Psoas muscle (tissue), 8 donors: ENCODE results near the gene NFE2L3. TPM values are rescaled to one million over a fixed set of nuclear protein-coding genes. Genes with fewer than 3 reads are reported as not detected.
A peak's percentile ranks its signal among the peaks of the same experiment; 100 is the strongest.

Experiments
- ATAC-seq, 4 donors: fragments of 200-7000 bp; cut with Tn5 transposase; one replicate each; pipeline ENCODE4 v1.9.1; 2020; ENCODE audit warnings: moderate library complexity in 3 of 4, mild to moderate bottlenecking in 2 of 4
- DNase-seq, 2 donors: peaks; one replicate each; pipeline ENCODE4 v3.0.0-alpha.2; 2020
- H3K27ac ChIP-seq: fragments of 200-600 bp; one replicate; pipeline ENCODE4 v1.8.0; 2022
- H3K27me3 ChIP-seq, 3 donors: fragments of 200-600 bp in 1 of 3; one replicate each; pipeline versions ENCODE4 v1.6.1 to v1.8.0; 2013 to 2022; ENCODE audit warnings: low read length in 2 of 3, mild to moderate bottlenecking in 2 of 3, moderate library complexity in 1 of 3; ENCODE audit not compliant: insufficient read depth in 3 of 3
- H3K36me3 ChIP-seq, 2 donors: fragments of 200-600 bp in 1 of 2; one replicate each; pipeline versions ENCODE4 v1.6.1 to v1.8.0; 2013 to 2022; ENCODE audit warnings: low read depth in 1 of 2, mild to moderate bottlenecking in 1 of 2, moderate library complexity in 1 of 2; ENCODE audit not compliant: insufficient read depth in 1 of 2
- H3K4me1 ChIP-seq: fragments of 200-600 bp; one replicate; pipeline ENCODE4 v1.8.0; 2022
- H3K4me3 ChIP-seq: fragments of 200-600 bp; one replicate; pipeline ENCODE4 v1.8.0; 2022; ENCODE audit warnings: mild to moderate bottlenecking
- H3K9me3 ChIP-seq: fragments of 200-600 bp; one replicate; pipeline ENCODE4 v1.8.0; 2022
- CTCF ChIP-seq: fragments of 200-600 bp; IDR thresholded peaks from one replicate; pipeline ENCODE4 v1.8.0; 2022; ENCODE audit warnings: antibody characterized with exemption
- WGBS, 3 donors: extraction: QIAGEN DNeasy Blood & Tissue Kit; methylation state at CpG; one replicate each; pipeline versions ENCODE4 v1.1.6 to v1.1.7; 2013; 5-methylcytosine and 5-hydroxymethylcytosine counted together
- intact Hi-C, 2 donors: fragments of 100-400 bp; cut with DNase I; formaldehyde crosslinking; loops; one replicate each; pipeline versions ENCODE4 v1.11.0 to v1.14.2; 2022
- polyA plus RNA-seq, 3 donors: library from polyadenylated mRNA; stranded (reverse); fragments of 200-250 nt; gene quantifications; one replicate each; pipeline ENCODE4 v1.2.3, GENCODE V29; 2013
- total RNA-seq, 4 donors: library from RNA; stranded (reverse); fragmentation: NEBNext Ultra II Directional in 2 of 4; extraction: Animal tissue kit (Norgen Biotek cat#: 25700) in 2 of 4; gene quantifications; one replicate each; pipeline versions ENCODE4 v1.2.1 to v1.2.4, GENCODE V29; 2021 to 2023
- donor health status: healthy with polysubstance abuse.
- donor health status: DM: no; HTN: no; CAD: no; lungs with moderate emphysema.
- donor health status: Bipolar disorder and iron deficiency.
- donor health status: healthy.
- donor health status: DM: yes; HTN: yes; CAD: no.
- donor health status: DM: no; HTN: no; CAD: no.
- donor health status: DM: no; HTN: no; CAD: no.
- donor health status: DM: yes; HTN: yes; CAD: no.

NFE2L3 gene
- total and polyA plus RNA-seq, 7 donors, result 0.44 to 1.1 (median 0.72) TPM

GRCh38 chr7:26185131-26185843 lies 33.3 kb downstream of the NFE2L3 start:
- H3K4me1 ChIP-seq, result peaks cover 49% of the 10 kb centered on the region
- intact Hi-C loops, result no loop called here
- H3K4me3 ChIP-seq, result no peak overlapping the region
- H3K36me3 ChIP-seq, result peaks cover 13 to 55% of the 10 kb centered on the region in 2 donors
- 86 to 94% (median 86%) methylated on average over 10 of the region's 10 CpGs for WGBS, 3 donors
- H3K27ac ChIP-seq, result no peak overlapping the region
- ATAC-seq (peak in 1 of 4 donors; percentile 7), DNase-seq (no peak)
- H3K27me3 ChIP-seq, result no peaks in the 10 kb centered on the region
- no peak for TF ChIP-seq CTCF
- no peaks in the 10 kb centered on the region for H3K9me3 ChIP-seq

GRCh38 chr7:26185844-26186180 lies 33.8 kb downstream of the NFE2L3 start:
- Histone ChIP-seq H3K4me3 (no peak overlapping the region), H3K27ac (no peak overlapping the region), H3K27me3 (no peaks in the 10 kb centered on the region), H3K9me3 (no peaks in the 10 kb centered on the region), H3K4me1 (peaks cover 49% of the 10 kb centered on the region), H3K36me3 (peaks cover 18 to 61% of the 10 kb centered on the region in 2 donors)
- intact Hi-C loops, result no loop called here
- DNase-seq, result no peak
- no peak for TF ChIP-seq CTCF
- no peak for ATAC-seq
- 95 to 97% (median 97%) methylated on average over 1 of the region's 1 CpG for WGBS, 3 donors

GRCh38 chr7:26186364-26187311 lies 34.6 kb downstream of the NFE2L3 start:
- ATAC-seq (no peak), DNase-seq (no peak)
- 84 to 93% (median 86%) methylated on average over 5 of the region's 5 CpGs for WGBS, 3 donors
- no peak overlapping the region for H3K4me3 ChIP-seq
- H3K27ac ChIP-seq, result no peak overlapping the region
- H3K9me3 ChIP-seq, result no peaks in the 10 kb centered on the region
- H3K36me3 ChIP-seq, result peaks cover 23 to 69% of the 10 kb centered on the region in 2 donors
- intact Hi-C loops, result no loop called here
- H3K4me1 ChIP-seq, result peaks cover 56% of the 10 kb centered on the region
- TF ChIP-seq CTCF, result no peak
- H3K27me3 ChIP-seq, result no peaks in the 10 kb centered on the region

- Histone ChIP-seq H3K27me3 (no peaks in the 10 kb centered on the region), H3K27ac (no peak overlapping the region), H3K4me1 (peaks cover 62% of the 10 kb centered on the region), H3K36me3 (peaks cover 26 to 78% of the 10 kb centered on the region in 2 donors), H3K9me3 (no peaks in the 10 kb centered on the region), H3K4me3 (no peak overlapping the region)
- DNase-seq, result no peak
- no peak for TF ChIP-seq CTCF
- peak in 2 of 4 donors; percentile 5 to 7 for ATAC-seq
- intact Hi-C loops, result no loop called here
- WGBS, 3 donors, result 76 to 80% (median 77%) methylated on average over 11 of the region's 11 CpGs
Observed at GRCh38 chr7:26187380-26188205, 35.6 kb downstream of the NFE2L3 start.
